Fibroblast of lung (primary cell): Measurements from ENCODE around the gene SH3BGRL3.

Source experiments
- EZH2 ChIP-seq: IDR thresholded peaks from 2 replicates; pipeline ENCODE4 v1.5.1; 2012; ENCODE audit warnings: low read length, control low read depth, mild to moderate bottlenecking; ENCODE audit errors: missing control alignments
- TF ChIP-seq, protein P1 (sequence below), 2 donors: IDR thresholded peaks in 1 of 2; conservative IDR thresholded peaks in 1 of 2; 1 replicate in 1 of 2; 2 replicates in 1 of 2; pipeline ENCODE4 v1.5.1; 2011 to 2012; ENCODE audit warnings: low read length in 2 of 2, control low read depth in 1 of 2, inconsistent platforms in 1 of 2, low read depth in 1 of 2, mild to moderate bottlenecking in 1 of 2

DNA sequence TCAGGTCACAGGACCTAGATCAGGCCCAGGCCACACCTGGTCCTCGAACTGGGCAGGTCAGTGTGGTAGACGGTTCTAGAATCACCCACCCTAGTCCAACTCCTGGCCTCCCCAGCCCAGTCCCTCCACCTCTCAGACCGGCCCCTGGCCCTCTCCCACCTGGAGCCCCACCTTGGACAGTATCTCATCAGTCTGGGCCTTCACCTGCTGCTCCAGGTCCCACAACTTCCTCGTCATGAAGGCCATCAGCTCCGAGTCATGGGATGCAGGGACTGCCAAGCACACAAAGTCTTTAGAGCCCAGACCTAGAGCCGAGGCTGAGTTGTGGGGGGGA is 17.9 kb downstream of the SH3BGRL3 start:
- TF ChIP-seq, protein P1, sequence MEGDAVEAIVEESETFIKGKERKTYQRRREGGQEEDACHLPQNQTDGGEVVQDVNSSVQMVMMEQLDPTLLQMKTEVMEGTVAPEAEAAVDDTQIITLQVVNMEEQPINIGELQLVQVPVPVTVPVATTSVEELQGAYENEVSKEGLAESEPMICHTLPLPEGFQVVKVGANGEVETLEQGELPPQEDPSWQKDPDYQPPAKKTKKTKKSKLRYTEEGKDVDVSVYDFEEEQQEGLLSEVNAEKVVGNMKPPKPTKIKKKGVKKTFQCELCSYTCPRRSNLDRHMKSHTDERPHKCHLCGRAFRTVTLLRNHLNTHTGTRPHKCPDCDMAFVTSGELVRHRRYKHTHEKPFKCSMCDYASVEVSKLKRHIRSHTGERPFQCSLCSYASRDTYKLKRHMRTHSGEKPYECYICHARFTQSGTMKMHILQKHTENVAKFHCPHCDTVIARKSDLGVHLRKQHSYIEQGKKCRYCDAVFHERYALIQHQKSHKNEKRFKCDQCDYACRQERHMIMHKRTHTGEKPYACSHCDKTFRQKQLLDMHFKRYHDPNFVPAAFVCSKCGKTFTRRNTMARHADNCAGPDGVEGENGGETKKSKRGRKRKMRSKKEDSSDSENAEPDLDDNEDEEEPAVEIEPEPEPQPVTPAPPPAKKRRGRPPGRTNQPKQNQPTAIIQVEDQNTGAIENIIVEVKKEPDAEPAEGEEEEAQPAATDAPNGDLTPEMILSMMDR (conservative IDR thresholded peaks at IDR 0.05 in 1 of 2, IDR thresholded peaks at IDR 0.05 in 1 of 2; ENCODE audit: low read depth in 1 of 2, low read length in 2 of 2) = no peak
- no peak for TF ChIP-seq EZH2
